ENCODE measurements around the gene KCNG3. TPM values are rescaled to one million over a fixed set of nuclear protein-coding genes. Genes with fewer than 3 reads are reported as not detected.

Gene KCNG3
- total RNA-seq, 1 donor from 2014 or later = 5.4 TPM

DNA sequence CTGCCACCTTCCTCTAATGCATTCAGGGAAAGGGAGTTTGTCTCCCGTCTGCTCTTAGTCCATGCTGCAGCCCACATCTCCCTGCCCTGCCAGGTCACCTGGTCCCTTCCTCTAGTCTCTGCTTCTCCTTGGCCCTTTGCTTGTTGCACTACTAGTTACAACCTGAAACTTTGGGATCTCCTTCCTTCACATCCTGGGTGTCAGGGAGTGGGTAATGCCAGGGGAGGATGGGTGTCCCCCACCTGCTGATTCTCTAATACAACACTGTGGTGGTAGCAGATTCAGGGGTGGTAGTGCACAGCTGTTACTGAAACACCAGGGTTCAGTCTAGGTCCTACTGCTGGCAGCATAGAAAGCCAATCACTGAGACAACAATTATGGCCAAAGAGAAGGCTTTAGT is 101.6 kb downstream of the KCNG3 start:
- DNase-seq (ENCODE audit: low spot score) (no peak), ATAC-seq (no peak)
- intact Hi-C loops (cut with DNase I) = no loop called here

Other genes starting within 250 kb of the KCNG3 start
- gene COX7A2L, start 132.8 kb downstream of the KCNG3 start, total RNA-seq = 67.7 TPM
- gene MTA3, start 74.7 kb upstream of the KCNG3 start, total RNA-seq = 59.6 TPM

All from sciatic nerve (tissue), 2 donors.